ENCODE data around the gene MAN2A2.

DNA sequence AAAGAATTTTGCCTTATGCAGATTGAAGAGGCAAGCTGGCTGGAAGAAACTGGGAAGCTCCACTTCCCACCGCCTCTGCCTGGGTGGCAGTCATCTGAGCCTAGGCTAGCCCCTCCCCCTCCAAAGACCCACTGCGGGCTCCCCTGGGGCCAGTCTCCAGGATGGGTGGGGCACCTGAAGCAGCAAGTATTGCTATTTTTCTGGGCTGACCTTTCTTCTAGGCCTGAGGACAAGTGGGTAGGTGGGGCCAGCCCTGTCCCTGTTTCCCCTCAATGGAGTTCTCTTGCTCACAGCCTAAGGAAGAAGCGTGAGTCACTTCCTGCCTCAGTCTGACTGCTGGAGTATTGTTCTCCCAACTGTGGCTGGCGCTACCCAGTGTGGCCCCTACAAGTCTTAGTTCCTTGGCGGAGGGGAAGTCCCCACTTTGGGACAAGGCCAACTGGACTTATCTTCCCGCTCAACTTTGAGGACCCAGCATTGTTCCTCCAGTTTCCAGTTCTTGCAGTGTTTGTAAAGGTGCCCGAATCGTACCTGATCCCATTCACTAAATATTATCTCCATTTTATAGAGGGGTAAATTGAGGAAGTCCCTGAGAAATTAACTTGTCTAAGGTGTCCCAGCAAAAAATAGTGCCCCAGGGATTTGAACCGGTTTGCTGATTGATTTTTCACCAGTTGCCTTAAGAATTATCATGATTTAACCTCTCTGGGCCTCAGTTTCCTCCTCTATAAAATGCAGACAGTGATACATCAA, 33.3 kb upstream of the MAN2A2 start:
- TF ChIP-seq, protein P1, sequence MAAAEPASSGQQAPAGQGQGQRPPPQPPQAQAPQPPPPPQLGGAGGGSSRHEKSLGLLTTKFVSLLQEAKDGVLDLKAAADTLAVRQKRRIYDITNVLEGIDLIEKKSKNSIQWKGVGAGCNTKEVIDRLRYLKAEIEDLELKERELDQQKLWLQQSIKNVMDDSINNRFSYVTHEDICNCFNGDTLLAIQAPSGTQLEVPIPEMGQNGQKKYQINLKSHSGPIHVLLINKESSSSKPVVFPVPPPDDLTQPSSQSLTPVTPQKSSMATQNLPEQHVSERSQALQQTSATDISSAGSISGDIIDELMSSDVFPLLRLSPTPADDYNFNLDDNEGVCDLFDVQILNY (CRISPR knock-in tag; IDR thresholded peaks at IDR 0.05), result no peak
- TF ChIP-seq, protein P2, sequence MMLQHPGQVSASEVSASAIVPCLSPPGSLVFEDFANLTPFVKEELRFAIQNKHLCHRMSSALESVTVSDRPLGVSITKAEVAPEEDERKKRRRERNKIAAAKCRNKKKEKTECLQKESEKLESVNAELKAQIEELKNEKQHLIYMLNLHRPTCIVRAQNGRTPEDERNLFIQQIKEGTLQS (CRISPR knock-in tag; conservative IDR thresholded peaks at IDR 0.05), result no peak
- TF ChIP-seq, protein P3, sequence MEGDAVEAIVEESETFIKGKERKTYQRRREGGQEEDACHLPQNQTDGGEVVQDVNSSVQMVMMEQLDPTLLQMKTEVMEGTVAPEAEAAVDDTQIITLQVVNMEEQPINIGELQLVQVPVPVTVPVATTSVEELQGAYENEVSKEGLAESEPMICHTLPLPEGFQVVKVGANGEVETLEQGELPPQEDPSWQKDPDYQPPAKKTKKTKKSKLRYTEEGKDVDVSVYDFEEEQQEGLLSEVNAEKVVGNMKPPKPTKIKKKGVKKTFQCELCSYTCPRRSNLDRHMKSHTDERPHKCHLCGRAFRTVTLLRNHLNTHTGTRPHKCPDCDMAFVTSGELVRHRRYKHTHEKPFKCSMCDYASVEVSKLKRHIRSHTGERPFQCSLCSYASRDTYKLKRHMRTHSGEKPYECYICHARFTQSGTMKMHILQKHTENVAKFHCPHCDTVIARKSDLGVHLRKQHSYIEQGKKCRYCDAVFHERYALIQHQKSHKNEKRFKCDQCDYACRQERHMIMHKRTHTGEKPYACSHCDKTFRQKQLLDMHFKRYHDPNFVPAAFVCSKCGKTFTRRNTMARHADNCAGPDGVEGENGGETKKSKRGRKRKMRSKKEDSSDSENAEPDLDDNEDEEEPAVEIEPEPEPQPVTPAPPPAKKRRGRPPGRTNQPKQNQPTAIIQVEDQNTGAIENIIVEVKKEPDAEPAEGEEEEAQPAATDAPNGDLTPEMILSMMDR (IDR thresholded peaks at IDR 0.05), result no peak
- no peak for TF ChIP-seq CREM (CRISPR knock-in tag; IDR thresholded peaks at IDR 0.05)
- no peak for TF ChIP-seq TCF7 (CRISPR knock-in tag; IDR thresholded peaks at IDR 0.05; ENCODE audit: low read depth)

All from WTC11 (cell line).